ENCODE data around the gene RBPJL. TPM values are rescaled to one million over a fixed set of nuclear protein-coding genes. Genes with fewer than 3 reads are reported as not detected.

The RBPJL gene
- total RNA-seq, 1 experiment from 2014 or later: not detected

GRCh38 chr20:45338121-45339030 is 31.7 kb downstream of the RBPJL start:
- TF ChIP-seq EZH2 (IDR thresholded peaks at IDR 0.05; ENCODE audit: low read length, unreplicated experiment) (no peak), EZH2phosphoT487 (IDR thresholded peaks at IDR 0.05; ENCODE audit: borderline replicate concordance, low read length) (no peak), CTCF (conservative IDR thresholded peaks at IDR 0.05; ENCODE audit: low read depth, low read length) (no peak)
- peak overlapping the region; percentile 68 for H3K4me2 ChIP-seq (ENCODE audit: low read length)
- intact Hi-C loops (cut with micrococcal nuclease): no loop called here
- no peaks in the 10 kb centered on the region for H3K27me3 ChIP-seq (ENCODE audit: low read length)
- ATAC-seq (no peak), DNase-seq (no peak)
- ChIA-PET CTCF (interaction anchor here (0.6 kb wide), 1 partner anchor 99 kb away, joined by 4 read pairs; no protein-coding TSS in a partner anchor), POLR2A (ENCODE audit: unreplicated experiment) (interaction anchor here (0.5 to 0.6 kb wide), 2 partner anchors 54 to 81 kb away, joined by 3 to 31 read pairs; no protein-coding TSS in a partner anchor)
- H3F3A ChIP-seq (ENCODE audit: low read length, unreplicated experiment): peaks cover 14% of the 10 kb centered on the region
- peaks cover 20% of the 10 kb centered on the region; the same call in 1 of the 2 replicates for H4K20me1 ChIP-seq (ENCODE audit: low read length)
- H3K4me1 ChIP-seq (ENCODE audit: insufficient read depth, low read length): peaks cover 79% of the 10 kb centered on the region
- peak overlapping the region; percentile 56; the same call in 1 of the 2 replicates for H3K9ac ChIP-seq (ENCODE audit: low read length)
- H3K9me2 ChIP-seq (replicated peaks; ENCODE audit: low read length): no peaks in the 10 kb centered on the region
- H2AFZ ChIP-seq (ENCODE audit: low read length): no peak overlapping the region
- peaks cover 42% of the 10 kb centered on the region for H3K36me3 ChIP-seq (ENCODE audit: low read depth, low read length)
- peaks cover 89% of the 10 kb centered on the region for H3K79me2 ChIP-seq (ENCODE audit: low read length)
- BruUV-seq (replicated peaks): no TSS peak
- no peaks in the 10 kb centered on the region for H3K9me3 ChIP-seq (ENCODE audit: low read length)
- H3K4me3 ChIP-seq (ENCODE audit: low read length): peak overlapping the region; percentile 15; the same call in 1 of the 2 replicates
- peak overlapping the region; percentile 95 for H3K27ac ChIP-seq (ENCODE audit: low read length)

DNA sequence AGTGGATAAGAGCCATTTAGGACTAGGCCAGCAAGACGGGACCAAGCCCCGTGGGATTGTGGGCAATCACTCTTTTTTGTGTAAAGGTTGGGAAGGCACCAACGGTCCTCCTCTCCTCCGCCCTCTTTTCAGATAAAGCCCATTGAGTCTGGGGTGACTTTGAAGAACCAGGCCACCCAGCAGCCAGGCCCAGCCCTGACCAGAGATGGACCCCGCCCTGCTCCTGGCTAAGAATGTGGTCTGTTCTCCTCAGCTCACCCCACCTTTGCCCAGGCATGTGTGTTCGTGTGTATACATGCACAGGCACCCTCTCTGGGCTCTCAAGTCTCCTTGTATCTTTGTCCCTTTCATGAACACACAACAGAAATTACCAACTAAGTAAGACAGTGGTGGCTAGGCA is 32.4 kb downstream of the RBPJL start:
- no peak for ATAC-seq
- no peaks in the 10 kb centered on the region for H3K9me3 ChIP-seq (ENCODE audit: low read length)
- H2AFZ ChIP-seq (ENCODE audit: low read length): no peak overlapping the region
- peak overlapping the region; percentile 68; the same call in 1 of the 2 replicates for H3K4me2 ChIP-seq (ENCODE audit: low read length)
- TF ChIP-seq EZH2phosphoT487 (IDR thresholded peaks at IDR 0.05; ENCODE audit: borderline replicate concordance, low read length) (no peak), CTCF (conservative IDR thresholded peaks at IDR 0.05; ENCODE audit: low read depth, low read length) (no peak), EZH2 (IDR thresholded peaks at IDR 0.05; ENCODE audit: low read length, unreplicated experiment) (no peak)
- H3K4me1 ChIP-seq (ENCODE audit: insufficient read depth, low read length): peaks cover 86% of the 10 kb centered on the region
- POLR2A ChIA-PET (ENCODE audit: unreplicated experiment): interaction anchor here (0.5 kb wide), 1 partner anchor 53 kb away, joined by 31 read pairs; no protein-coding TSS in a partner anchor
- H3K9me2 ChIP-seq (replicated peaks; ENCODE audit: low read length): no peaks in the 10 kb centered on the region
- no TSS peak for BruUV-seq (replicated peaks)
- no peak overlapping the region for H3K4me3 ChIP-seq (ENCODE audit: low read length)
- CTCF ChIA-PET: no interaction called here
- no peaks in the 10 kb centered on the region for H3K27me3 ChIP-seq (ENCODE audit: low read length)
- peaks cover 20% of the 10 kb centered on the region; the same call in 1 of the 2 replicates for H4K20me1 ChIP-seq (ENCODE audit: low read length)
- peaks cover 95% of the 10 kb centered on the region for H3K79me2 ChIP-seq (ENCODE audit: low read length)
- DNase-seq: no peak
- no peak overlapping the region for H3K9ac ChIP-seq (ENCODE audit: low read length)
- H3K27ac ChIP-seq (ENCODE audit: low read length): peak overlapping the region; percentile 95
- peaks cover 42% of the 10 kb centered on the region for H3K36me3 ChIP-seq (ENCODE audit: low read depth, low read length)
- peaks cover 14% of the 10 kb centered on the region for H3F3A ChIP-seq (ENCODE audit: low read length, unreplicated experiment)
- intact Hi-C loops (cut with micrococcal nuclease): no loop called here
